Choroid plexus epithelial cell (primary cell): ENCODE measurements around the gene CARS1.

Source experiments
- DNase-seq: peaks from one replicate; pipeline ENCODE4 v3.0.0-alpha.2; 2010; ENCODE audit warnings: low read depth
- H3K4me3 ChIP-seq: 2 replicates; pipeline ENCODE4 v1.5.1; 2011; ENCODE audit warnings: low read depth, mild to moderate bottlenecking, control low read depth, low read length, moderate library complexity
- TF ChIP-seq, protein P1 (sequence below): conservative IDR thresholded peaks from 2 replicates; pipeline ENCODE4 v1.5.1; 2011; ENCODE audit warnings: low read depth, mild to moderate bottlenecking, control low read depth, inconsistent platforms, low read length, moderate library complexity

Gene CARS1

GRCh38 chr11:3081386-3081751 is 24.1 kb upstream of the CARS1 start:
- no peak for DNase-seq
- TF ChIP-seq, protein P1, sequence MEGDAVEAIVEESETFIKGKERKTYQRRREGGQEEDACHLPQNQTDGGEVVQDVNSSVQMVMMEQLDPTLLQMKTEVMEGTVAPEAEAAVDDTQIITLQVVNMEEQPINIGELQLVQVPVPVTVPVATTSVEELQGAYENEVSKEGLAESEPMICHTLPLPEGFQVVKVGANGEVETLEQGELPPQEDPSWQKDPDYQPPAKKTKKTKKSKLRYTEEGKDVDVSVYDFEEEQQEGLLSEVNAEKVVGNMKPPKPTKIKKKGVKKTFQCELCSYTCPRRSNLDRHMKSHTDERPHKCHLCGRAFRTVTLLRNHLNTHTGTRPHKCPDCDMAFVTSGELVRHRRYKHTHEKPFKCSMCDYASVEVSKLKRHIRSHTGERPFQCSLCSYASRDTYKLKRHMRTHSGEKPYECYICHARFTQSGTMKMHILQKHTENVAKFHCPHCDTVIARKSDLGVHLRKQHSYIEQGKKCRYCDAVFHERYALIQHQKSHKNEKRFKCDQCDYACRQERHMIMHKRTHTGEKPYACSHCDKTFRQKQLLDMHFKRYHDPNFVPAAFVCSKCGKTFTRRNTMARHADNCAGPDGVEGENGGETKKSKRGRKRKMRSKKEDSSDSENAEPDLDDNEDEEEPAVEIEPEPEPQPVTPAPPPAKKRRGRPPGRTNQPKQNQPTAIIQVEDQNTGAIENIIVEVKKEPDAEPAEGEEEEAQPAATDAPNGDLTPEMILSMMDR: no peak

DNA sequence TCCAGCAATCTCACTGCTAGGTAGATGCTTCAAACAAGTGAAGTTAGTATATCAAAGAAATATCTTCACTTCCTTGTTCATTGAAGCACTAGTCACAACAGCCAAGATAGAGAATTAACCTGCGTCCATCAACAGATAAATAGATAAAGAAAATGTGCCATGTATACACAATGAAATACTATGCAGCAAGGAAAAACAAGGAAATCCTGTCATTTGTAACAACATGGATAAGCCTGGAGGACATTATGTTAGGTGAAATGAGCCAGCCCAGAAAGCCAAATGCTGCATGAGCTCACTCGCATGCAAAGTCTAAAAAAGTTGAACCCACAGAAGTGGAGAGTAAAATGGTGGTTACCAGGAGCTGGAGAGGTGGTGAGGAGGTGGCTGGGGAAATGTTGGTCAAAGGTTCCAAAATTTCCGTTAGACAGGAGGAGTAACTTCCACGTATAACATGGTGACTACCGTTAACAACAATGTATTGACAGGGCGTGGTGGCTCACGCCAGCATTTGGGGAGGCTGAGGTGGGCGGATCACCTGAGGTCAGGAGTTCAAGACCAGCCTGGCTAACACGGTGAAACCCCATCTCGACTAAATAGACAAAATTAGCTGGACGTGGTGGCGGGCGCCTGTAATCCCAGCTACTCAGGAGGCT is 23.6 kb upstream of the CARS1 start:
- TF ChIP-seq, protein P1: no peak
- no peak for DNase-seq

More at GRCh38 chr11:3081386-3081751, 24.1 kb upstream of the CARS1 start:
- no peak overlapping the region for H3K4me3 ChIP-seq

DNA sequence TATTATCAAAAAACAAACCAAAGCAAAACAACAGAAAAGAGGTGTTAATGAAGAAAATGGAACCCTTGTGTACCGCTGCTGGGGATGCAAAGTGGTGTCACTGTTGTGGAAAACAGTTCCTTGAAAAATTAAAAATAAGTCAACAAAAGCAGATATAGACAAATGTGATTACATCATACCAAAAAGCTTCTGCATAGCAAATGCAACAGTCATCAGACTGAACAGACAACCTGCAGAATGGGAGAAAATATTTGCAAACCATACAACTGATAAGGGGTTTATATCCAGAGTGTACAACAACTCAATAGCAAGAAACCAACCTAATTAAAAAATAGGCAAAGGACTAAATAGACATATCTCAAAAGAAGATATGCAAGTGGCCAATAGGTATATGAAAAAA is 22.9 kb upstream of the CARS1 start:
- TF ChIP-seq, protein P1: no peak
- peak; percentile 55 for DNase-seq
- H3K4me3 ChIP-seq: no peak overlapping the region

More for the DNA sequence above, 23.6 kb upstream of the CARS1 start:
- no peak overlapping the region for H3K4me3 ChIP-seq

DNA sequence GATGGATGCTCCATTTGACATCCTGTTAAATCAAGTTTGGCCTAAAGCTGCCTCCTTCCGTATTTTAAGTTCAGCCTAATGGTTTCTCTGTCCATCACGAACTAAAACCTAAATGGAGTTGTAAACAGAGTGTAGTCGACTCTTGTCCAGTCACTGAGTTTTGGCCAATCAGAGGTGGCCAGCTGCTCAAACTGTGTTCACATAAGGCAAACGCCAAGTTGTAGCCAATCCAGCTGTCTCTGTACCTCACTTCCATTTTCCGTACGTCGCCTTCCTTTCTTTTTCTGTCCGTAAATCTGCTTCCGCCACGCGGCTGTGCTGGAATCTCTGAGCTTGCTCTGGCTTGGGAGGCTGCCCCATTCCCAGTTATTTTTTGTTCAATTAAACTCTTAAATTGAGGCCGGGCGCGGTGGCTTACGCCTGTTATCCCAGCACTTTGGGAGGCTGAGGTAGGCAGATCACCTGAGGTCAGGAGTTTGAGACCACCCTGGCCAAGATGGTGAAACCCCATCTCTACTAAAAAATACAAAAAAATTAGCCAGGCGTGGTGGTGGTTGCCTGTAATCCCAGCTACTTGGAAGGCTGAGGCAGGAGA is 20.7 kb upstream of the CARS1 start:
- no peak for DNase-seq
- TF ChIP-seq, protein P1: no peak
- H3K4me3 ChIP-seq: no peak overlapping the region

DNA sequence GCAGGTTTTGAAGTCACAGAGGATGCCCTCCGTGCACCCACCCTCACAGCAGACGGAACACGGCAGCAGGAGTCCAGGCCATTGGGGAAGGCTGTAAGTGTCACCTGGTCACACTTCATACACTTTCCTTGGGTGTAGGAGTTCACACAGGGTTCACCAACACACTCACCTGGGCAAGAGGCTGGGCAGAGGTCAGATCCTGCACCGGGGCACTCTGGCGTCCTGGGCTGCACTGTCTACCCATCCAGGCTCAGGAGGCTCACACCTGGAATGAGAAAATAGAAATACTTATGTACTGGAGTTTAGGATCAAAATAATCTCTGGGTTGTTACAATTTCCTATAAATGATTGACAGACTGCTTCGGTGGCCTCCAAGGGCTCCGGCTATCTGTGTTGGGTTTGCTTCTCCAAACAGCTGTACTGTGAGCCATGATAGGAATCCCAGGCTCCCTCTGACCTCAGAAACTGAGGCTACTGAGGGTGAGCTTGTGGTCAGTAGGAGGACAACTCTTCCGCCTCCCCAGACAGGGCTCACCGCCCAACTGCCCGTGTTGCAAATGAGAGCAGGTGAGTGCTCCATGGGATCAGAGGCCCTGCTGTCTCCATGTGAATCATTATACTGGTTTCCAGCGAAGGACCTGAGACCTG is 20.1 kb upstream of the CARS1 start:
- TF ChIP-seq, protein P1: no peak
- DNase-seq: no peak

GRCh38 chr11:3074912-3075589 is 17.8 kb upstream of the CARS1 start:
- DNase-seq: no peak
- no peak overlapping the region for H3K4me3 ChIP-seq
- TF ChIP-seq, protein P1: no peak

More for the DNA sequence above, 20.1 kb upstream of the CARS1 start:
- no peak overlapping the region for H3K4me3 ChIP-seq
